Pulmonary artery endothelial cell (primary cell): ENCODE results near the gene CHAF1B. TPM values are rescaled to one million over a fixed set of nuclear protein-coding genes. Genes with fewer than 3 reads are reported as not detected.
A peak's percentile ranks its signal among the peaks of the same experiment; 100 is the strongest.
"Not testable (repeated sequence)": the region's sequence is repeated elsewhere in the genome, so short reads cannot be mapped to it uniquely, and the experiment has no call there.

ENCODE experiments used
- DNase-seq: peaks from one replicate; pipeline ENCODE4 v3.0.0-alpha.2; 2011; ENCODE audit warnings: low read depth, low spot score
- total RNA-seq: library from RNA; depleted of rRNA; stranded (reverse); fragments of >200 nt; gene quantifications from 2 replicates; pipeline ENCODE4 v1.2.3, GENCODE V29; 2014

The CHAF1B gene
- total RNA-seq, 1 donor from 2014 or later: 5.1 TPM

GRCh38 chr21:36388096-36388495 lies 2.9 kb downstream of the CHAF1B start:
- DNase-seq: no peak

- no peak for DNase-seq
Measured at GRCh38 chr21:36388835-36389234, 3.6 kb downstream of the CHAF1B start.

DNA sequence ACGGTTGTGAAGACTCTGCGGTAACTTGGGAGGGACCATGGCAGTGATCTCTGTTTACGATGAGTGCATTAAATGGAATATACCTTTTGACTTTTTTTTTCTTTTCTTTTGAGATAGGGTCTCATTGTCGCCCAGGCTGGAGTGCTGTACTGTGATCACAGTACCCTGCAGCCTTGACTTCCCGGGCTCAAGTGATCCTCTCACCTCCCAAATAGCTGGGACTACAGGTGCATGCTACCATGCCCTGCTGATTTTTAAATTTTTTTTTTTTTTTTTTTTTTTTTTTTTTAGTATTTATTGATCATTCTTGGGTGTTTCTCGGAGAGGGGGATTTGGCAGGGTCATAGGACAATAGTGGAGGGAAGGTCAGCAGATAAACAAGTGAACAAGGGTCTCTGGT lies 6.5 kb downstream of the CHAF1B start:
- not testable (repeated sequence) for DNase-seq

- DNase-seq: no peak
Measured at GRCh38 chr21:36395353-36396111, 10.3 kb downstream of the CHAF1B start.

DNA sequence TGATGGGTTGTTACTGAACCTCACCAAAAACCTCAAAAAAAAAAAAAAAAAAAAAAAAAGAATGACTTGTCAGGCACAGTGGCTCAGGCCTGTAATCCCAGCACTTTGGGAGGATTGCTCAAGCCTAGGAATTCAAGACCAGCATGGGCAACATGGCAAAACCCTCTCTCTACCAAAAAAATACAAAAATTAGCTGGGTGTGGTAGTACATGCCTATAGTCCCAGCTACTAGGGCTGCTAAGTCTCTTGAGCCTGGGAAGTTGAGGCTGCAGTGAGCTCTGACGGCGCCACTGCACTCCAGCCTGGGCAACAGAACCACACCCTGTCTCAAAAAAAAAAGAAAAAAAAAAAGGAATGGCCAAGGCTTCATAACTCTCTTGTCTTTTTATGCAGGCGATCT lies 11.1 kb downstream of the CHAF1B start:
- no peak for DNase-seq

GRCh38 chr21:36396971-36397370 lies 11.8 kb downstream of the CHAF1B start:
- DNase-seq: no peak

GRCh38 chr21:36397606-36398005 lies 12.4 kb downstream of the CHAF1B start:
- DNase-seq: no peak

DNA sequence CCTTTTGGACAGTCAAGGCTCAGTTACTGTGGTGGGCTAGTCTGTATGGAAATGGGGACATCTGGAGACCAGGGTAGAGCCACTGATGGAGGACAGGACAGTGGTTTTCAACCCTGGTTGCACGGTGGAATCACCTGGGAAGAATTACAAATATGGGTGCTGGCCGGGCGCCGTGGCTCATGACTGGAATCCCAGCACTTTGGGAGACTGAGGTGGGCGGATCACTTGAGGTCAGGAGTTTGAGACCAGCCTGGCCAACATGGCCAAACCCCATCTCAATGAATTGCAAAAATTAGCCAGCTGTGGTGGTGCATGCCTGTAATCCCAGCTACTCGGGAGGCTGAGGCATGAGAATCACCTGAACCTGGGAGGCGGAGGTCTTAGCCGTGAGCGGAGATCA lies 14.5 kb downstream of the CHAF1B start:
- DNase-seq: not testable (repeated sequence)

- DNase-seq: no peak
Measured at GRCh38 chr21:36400719-36401118, 15.5 kb downstream of the CHAF1B start.

GRCh38 chr21:36402339-36402738 lies 17.1 kb downstream of the CHAF1B start:
- no peak for DNase-seq

- DNase-seq: no peak
Measured at GRCh38 chr21:36403713-36404112, 18.5 kb downstream of the CHAF1B start.

DNA sequence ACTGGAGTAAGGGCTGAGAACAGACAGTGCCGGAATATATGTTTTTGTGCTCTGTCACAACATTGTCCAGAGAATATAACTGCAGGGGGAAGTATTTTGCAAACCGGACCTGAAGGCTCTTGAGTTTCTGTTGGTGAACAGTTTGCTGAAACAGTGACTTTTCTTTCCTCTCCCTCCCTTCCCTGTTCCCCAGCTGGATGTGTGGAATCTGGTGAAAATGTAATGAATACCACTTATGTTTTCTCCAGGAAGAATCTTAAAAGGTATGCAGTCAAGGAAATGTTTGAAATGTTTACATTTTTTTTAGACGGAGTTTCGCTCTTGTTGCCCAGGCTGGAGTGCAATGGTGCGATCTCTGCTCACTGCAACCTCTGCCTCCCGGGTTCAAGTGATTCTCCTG lies 23.4 kb downstream of the CHAF1B start:
- no peak for DNase-seq

DNA sequence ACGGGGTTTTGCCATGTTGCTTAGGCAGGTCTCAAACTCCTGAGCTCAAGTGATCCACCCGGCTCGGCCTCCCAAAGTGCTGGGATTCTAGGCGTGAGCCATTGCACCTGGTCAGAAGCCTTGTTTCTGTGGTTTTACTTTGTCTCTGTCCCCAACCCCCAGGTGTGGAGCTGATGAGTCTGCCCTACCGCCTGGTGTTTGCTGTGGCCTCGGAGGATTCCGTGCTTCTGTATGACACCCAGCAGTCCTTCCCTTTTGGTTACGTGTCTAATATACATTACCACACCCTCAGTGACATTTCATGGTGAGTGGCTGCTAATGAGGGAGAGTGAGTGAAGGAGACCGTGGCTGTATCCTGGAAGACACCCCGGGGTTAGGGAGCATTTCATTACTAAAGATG lies 26.1 kb downstream of the CHAF1B start:
- DNase-seq: no peak

DNA sequence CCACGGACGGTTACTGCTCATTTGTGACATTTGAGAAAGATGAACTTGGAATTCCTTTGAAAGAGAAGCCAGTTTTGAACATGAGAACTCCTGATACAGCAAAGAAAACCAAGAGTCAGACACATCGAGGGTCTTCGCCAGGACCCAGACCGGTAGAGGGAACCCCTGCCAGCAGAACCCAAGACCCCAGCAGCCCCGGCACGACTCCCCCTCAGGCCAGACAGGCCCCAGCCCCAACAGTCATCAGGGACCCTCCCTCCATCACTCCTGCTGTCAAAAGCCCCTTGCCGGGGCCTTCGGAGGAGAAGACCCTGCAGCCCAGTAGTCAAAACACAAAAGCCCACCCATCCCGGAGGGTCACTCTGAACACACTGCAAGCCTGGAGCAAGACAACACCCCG lies 27.7 kb downstream of the CHAF1B start:
- DNase-seq: no peak

DNA sequence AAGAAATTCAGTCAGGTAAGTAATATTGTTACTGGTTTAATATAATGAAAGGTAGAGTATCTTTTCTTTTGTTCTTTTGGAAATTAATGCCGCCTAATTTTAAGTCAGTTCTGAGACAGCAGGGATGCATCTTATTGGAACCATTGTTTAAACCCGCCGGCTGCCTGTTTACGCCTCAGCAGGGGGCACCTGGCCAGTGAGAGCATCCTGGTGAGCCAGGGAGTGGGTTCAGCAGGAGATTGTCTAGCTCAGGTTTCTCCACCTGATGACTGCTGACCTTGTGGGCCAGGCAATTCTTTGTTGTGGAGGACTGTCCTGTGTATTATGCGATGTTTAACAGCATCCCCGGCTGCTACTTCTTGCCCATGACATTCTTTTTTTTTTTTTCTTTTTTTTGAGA lies 30.2 kb downstream of the CHAF1B start:
- DNase-seq: no peak

- no peak for DNase-seq
Measured at GRCh38 chr21:36419241-36419640, 34.0 kb downstream of the CHAF1B start.

- peak; percentile 87 for DNase-seq
Measured at GRCh38 chr21:36419996-36420395, 34.8 kb downstream of the CHAF1B start.

DNA sequence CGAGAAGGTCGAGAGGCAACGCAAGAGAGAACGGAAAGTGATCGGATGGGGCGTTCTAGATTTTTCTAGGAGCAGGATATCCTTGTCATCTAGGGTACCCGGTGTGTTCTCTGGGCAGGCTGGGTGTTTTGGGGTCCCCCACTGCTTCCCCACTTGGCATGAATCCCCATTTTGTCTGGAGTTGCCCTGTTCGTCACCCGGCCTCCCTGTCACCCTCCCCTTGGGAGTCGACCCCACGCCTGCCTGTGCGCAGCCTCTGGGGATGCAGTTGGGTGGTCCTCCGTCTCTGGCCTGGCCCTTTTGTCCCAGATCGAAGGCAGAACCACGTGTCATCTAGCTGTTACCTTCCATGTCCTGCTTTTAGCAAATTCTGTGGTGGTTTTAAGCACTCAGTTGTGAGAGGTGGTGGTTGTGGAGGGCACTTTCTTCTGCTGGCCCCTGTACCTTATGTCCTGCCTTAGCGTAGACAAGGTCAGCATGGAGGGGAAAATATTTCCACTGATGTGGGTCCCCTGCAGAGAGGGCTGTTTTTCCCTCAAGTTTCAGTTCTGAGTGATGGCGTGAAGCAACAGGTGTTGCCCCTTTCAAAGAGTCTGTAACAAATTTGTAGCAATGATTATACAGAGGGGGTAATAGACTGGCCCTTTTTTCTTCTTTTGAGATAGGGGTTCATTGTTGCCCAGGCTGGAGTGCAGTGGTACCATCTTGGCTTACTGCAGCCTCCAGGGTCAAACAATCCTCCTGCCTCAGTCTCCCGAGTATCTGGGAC lies 35.6 kb downstream of the CHAF1B start:
- DNase-seq: no peak

DNA sequence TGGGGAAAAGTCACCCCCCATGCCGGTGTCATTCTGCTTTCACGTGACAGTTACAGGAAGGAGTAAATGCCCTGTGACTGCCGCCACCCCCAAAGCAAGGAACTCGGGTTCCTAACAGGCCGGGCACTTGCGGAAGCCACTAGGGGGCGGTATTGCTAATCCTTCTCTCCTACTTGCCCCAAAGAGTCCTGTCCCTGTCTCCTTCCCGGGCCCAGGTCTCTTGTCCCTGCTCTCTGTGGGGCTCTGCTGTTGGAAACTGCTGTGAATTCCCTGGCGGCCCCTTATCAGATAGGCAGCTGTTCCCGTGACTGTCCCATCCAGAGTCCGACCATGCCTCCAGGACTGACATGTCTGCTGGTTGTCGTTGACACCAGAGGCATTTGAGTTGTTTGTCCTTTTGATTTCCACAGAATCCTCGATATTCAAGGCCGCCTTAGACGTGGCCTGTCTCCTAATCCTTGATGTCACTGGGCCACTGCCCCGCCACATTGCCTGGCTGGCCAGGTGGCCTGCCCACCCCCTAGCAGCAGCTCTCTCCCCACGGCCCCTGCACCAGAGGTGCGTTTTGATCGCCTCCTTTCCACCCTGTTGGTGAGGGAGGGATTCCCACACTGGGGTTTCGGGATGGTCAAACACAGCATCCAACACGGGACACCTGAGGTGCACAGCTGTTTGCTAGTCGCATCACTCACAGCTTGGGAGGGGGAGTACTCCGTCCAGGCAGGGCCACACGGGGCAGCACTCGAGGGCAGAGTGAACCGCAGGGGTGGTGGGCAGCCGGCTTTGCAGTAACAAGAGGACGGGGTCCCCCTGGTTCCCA lies 37.3 kb downstream of the CHAF1B start:
- DNase-seq: peak; percentile 43

GRCh38 chr21:36423771-36424433 lies 38.7 kb downstream of the CHAF1B start:
- no peak for DNase-seq

DNA sequence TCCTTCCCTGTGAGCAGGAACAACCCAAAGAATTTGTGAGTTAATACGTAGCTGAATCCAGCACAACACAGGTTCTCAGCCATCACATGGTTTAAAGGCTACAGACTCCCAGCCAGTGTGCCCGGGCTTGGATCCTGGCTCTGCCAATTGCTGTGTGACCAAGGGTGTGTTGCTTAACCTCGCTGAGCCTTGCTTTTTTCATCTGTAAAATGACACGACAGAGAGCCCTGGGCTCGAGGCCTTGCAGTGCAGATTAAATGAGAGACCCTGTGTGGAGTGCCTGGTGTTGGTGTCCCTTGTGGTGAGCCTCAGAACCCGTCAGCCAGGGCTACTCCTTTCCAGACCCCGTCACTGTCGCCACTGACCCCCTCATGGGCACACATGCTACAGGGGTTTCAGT lies 39.4 kb downstream of the CHAF1B start:
- no peak for DNase-seq

DNA sequence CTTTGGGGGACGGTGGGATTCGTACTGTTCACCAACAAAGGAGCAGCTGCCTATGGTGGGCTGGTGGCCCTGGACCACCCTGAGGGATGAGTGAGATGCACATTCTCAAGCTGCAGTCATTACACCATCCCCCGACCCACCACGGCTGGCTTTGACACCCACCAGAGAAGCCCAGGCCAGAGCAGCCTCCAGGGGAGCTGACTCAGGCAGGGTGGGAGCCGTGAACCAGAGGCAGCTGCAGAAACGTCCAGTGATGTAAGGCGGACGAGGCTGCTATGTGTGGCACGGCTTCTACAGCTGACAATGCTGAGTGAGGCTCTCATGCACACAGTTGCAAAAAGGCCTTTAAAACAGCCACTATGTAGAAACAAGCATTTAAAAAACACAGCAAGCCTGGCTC lies 40.1 kb downstream of the CHAF1B start:
- DNase-seq: no peak
